Measurements from ENCODE around the gene EFNA5.

Gene EFNA5

GRCh38 chr5:107682533-107682932, 11.8 kb upstream of the EFNA5 start:
- H3K27ac Mint-ChIP-seq = no peak overlapping the region
- H3K9me3 Mint-ChIP-seq = no peaks in the 10 kb centered on the region
- no peaks in the 10 kb centered on the region for H3K4me1 Mint-ChIP-seq (ENCODE audit: low read depth)
- peaks cover 15% of the 10 kb centered on the region for H3K27me3 Mint-ChIP-seq (ENCODE audit: low read depth)
- no peak overlapping the region for H3K4me3 Mint-ChIP-seq
- H3K36me3 Mint-ChIP-seq (ENCODE audit: low read depth) = no peaks in the 10 kb centered on the region

DNA sequence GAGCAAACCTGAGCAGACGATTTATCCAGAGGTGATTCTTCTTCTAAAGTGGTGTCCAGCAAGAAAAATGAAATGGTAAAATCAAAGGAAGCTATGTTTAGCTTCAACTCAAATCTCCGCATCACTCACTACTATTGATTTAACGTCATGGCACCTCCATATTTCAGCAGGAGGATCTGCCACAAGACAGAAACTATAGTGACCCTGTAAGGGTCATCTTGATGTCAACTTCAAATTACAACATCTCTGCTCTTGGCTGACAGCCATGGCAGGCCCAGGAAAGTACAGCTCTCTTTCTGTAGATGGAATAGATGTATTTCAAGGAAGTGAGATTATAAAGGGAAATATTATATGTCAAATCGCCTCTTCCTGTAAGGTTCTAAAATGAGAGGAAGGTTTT, 10.1 kb upstream of the EFNA5 start:
- no peak overlapping the region for H3K4me3 Mint-ChIP-seq

GRCh38 chr5:107680099-107680498, 9.4 kb upstream of the EFNA5 start:
- Mint-ChIP-seq H3K4me1 (ENCODE audit: low read depth) (no peaks in the 10 kb centered on the region), H3K4me3 (no peak overlapping the region), H3K9me3 (no peaks in the 10 kb centered on the region), H3K27me3 (ENCODE audit: low read depth) (peaks cover 31% of the 10 kb centered on the region), H3K27ac (no peak overlapping the region), H3K36me3 (ENCODE audit: low read depth) (no peaks in the 10 kb centered on the region)

More for the DNA sequence above, 10.1 kb upstream of the EFNA5 start:
- no peaks in the 10 kb centered on the region for H3K4me1 Mint-ChIP-seq (ENCODE audit: low read depth)
- H3K27me3 Mint-ChIP-seq (ENCODE audit: low read depth) = peaks cover 24% of the 10 kb centered on the region
- no peak overlapping the region for H3K27ac Mint-ChIP-seq
- H3K36me3 Mint-ChIP-seq (ENCODE audit: low read depth) = no peaks in the 10 kb centered on the region
- H3K9me3 Mint-ChIP-seq = no peaks in the 10 kb centered on the region

- H3K4me3 Mint-ChIP-seq = no peak overlapping the region
- H3K9me3 Mint-ChIP-seq = no peaks in the 10 kb centered on the region
- no peak overlapping the region for H3K27ac Mint-ChIP-seq
- H3K27me3 Mint-ChIP-seq (ENCODE audit: low read depth) = peaks cover 55% of the 10 kb centered on the region
- H3K4me1 Mint-ChIP-seq (ENCODE audit: low read depth) = peaks cover 16% of the 10 kb centered on the region
- no peaks in the 10 kb centered on the region for H3K36me3 Mint-ChIP-seq (ENCODE audit: low read depth)
These were observed 6.0 kb upstream of the EFNA5 start for GRCh38 chr5:107676702-107677101.

DNA sequence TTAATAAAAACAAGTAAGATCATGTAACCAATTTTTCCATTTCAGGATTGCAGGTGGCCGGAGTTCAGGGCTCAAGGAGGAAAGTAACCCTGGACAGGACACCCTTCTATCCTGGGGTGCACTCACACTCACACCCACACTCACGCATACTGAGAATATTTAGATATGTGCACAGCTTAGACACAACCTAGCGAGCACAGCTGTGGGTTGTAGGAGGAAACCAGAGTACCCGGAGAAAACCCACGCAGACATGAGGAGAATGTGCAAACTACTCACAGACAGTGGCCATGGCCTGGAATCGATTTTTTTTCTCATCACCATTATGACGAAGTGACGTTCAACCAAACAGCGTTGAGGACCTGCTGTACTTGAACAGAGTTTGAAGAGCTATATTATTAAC, 4.5 kb upstream of the EFNA5 start:
- H3K36me3 Mint-ChIP-seq (ENCODE audit: low read depth) = no peaks in the 10 kb centered on the region
- peaks cover 63% of the 10 kb centered on the region for H3K27me3 Mint-ChIP-seq (ENCODE audit: low read depth)
- no peaks in the 10 kb centered on the region for H3K9me3 Mint-ChIP-seq
- no peak overlapping the region for H3K4me3 Mint-ChIP-seq
- H3K27ac Mint-ChIP-seq = no peak overlapping the region
- peaks cover 27% of the 10 kb centered on the region for H3K4me1 Mint-ChIP-seq (ENCODE audit: low read depth)

DNA sequence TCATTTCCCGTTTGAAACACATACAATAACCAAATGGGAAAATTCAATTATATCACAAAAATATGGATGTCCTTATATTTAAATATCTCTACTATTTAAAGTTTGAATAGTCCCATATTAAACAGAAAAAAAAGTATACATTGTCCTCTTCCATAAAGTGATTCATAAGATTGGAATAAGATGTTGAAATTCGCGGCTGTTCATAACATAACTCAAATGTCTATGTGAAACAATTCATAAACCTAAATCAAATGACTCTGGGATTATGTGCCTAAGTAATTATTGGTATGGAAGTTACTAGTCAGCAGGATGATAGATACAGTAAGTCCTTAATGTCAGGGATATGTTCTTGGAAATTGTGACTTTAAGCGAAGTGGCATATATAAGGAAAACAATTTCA, 3.9 kb upstream of the EFNA5 start:
- Mint-ChIP-seq H3K4me3 (no peak overlapping the region), H3K27ac (no peak overlapping the region), H3K36me3 (ENCODE audit: low read depth) (no peaks in the 10 kb centered on the region), H3K27me3 (ENCODE audit: low read depth) (peaks cover 60% of the 10 kb centered on the region), H3K9me3 (no peaks in the 10 kb centered on the region), H3K4me1 (ENCODE audit: low read depth) (peaks cover 27% of the 10 kb centered on the region)

DNA sequence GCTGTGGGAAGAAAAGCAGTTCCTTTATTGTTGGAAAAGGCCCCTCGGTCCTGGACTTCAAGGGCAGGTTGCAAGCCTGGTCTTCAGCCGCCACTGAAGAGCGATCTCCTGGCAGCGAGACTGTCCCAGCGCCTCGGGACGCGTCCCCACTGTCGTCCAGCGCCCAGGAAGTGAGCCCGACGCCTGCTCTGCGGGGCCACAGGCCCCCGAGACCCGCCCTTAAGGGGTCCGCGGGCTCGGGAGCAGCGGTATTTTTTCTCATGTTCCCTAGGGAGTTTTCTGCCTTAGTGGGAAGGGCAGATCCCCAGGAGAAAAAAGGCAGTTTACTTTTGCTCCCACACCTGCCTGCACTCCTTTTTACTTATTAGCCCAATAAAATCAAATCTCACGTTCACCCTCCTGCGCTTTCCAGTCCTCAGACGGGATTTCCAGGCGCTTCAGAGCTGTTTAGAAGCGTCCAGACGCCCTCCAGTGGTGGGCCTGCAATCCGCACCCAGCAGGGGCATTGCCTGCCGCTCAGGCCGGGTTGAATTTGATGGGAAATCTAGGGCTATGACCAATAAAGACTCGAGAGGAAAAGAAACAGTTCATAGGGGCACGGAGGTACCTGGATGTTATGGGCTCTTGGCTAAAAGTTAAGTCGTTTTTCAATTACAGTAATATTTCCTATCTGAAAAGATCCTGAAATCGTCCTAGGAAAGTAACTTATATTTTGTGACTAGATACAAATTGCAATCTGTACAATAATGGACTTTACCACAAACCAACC, 2.8 kb upstream of the EFNA5 start:
- H3K36me3 Mint-ChIP-seq (ENCODE audit: low read depth) = no peaks in the 10 kb centered on the region
- H3K4me3 Mint-ChIP-seq = peak overlapping the region; percentile 62
- H3K4me1 Mint-ChIP-seq (ENCODE audit: low read depth) = peaks cover 29% of the 10 kb centered on the region
- no peaks in the 10 kb centered on the region for H3K9me3 Mint-ChIP-seq
- peaks cover 71% of the 10 kb centered on the region for H3K27me3 Mint-ChIP-seq (ENCODE audit: low read depth)
- H3K27ac Mint-ChIP-seq = peak overlapping the region; percentile 46

- Mint-ChIP-seq H3K27me3 (ENCODE audit: low read depth) (peaks cover 76% of the 10 kb centered on the region), H3K27ac (no peak overlapping the region), H3K4me3 (peak overlapping the region; percentile 57), H3K36me3 (ENCODE audit: low read depth) (no peaks in the 10 kb centered on the region), H3K4me1 (ENCODE audit: low read depth) (peaks cover 29% of the 10 kb centered on the region), H3K9me3 (no peaks in the 10 kb centered on the region)
These were observed 2.3 kb upstream of the EFNA5 start for GRCh38 chr5:107673039-107673367.

GRCh38 chr5:107672211-107673038, 1.7 kb upstream of the EFNA5 start:
- Mint-ChIP-seq H3K4me3 (peak overlapping the region; percentile 69), H3K9me3 (no peaks in the 10 kb centered on the region), H3K36me3 (ENCODE audit: low read depth) (no peaks in the 10 kb centered on the region), H3K4me1 (ENCODE audit: low read depth) (peaks cover 29% of the 10 kb centered on the region), H3K27me3 (ENCODE audit: low read depth) (peaks cover 80% of the 10 kb centered on the region), H3K27ac (no peak overlapping the region)

- Mint-ChIP-seq H3K27ac (peak overlapping the region; percentile 20), H3K9me3 (no peaks in the 10 kb centered on the region), H3K36me3 (ENCODE audit: low read depth) (no peaks in the 10 kb centered on the region), H3K4me3 (peak overlapping the region; percentile 69), H3K4me1 (ENCODE audit: low read depth) (peaks cover 29% of the 10 kb centered on the region), H3K27me3 (ENCODE audit: low read depth) (peaks cover 82% of the 10 kb centered on the region)
These were observed 1.0 kb upstream of the EFNA5 start for GRCh38 chr5:107671742-107672210.

GRCh38 chr5:107670087-107670931, 428 bp downstream of the EFNA5 start:
- Mint-ChIP-seq H3K4me1 (ENCODE audit: low read depth) (peaks cover 29% of the 10 kb centered on the region), H3K9me3 (no peaks in the 10 kb centered on the region), H3K27ac (no peak overlapping the region), H3K4me3 (peak overlapping the region; percentile 67), H3K27me3 (ENCODE audit: low read depth) (peaks cover 83% of the 10 kb centered on the region), H3K36me3 (ENCODE audit: low read depth) (no peaks in the 10 kb centered on the region)

- H3K27me3 Mint-ChIP-seq (ENCODE audit: low read depth) = peaks cover 80% of the 10 kb centered on the region
- H3K27ac Mint-ChIP-seq = no peak overlapping the region
- peaks cover 29% of the 10 kb centered on the region for H3K4me1 Mint-ChIP-seq (ENCODE audit: low read depth)
- no peaks in the 10 kb centered on the region for H3K9me3 Mint-ChIP-seq
- no peak overlapping the region for H3K4me3 Mint-ChIP-seq
- no peaks in the 10 kb centered on the region for H3K36me3 Mint-ChIP-seq (ENCODE audit: low read depth)
These were observed 1.4 kb downstream of the EFNA5 start for GRCh38 chr5:107669096-107670031.

GRCh38 chr5:107668154-107669095, 2.3 kb downstream of the EFNA5 start:
- Mint-ChIP-seq H3K36me3 (ENCODE audit: low read depth) (no peaks in the 10 kb centered on the region), H3K9me3 (no peaks in the 10 kb centered on the region), H3K4me3 (no peak overlapping the region), H3K27ac (no peak overlapping the region), H3K4me1 (ENCODE audit: low read depth) (peaks cover 23% of the 10 kb centered on the region), H3K27me3 (ENCODE audit: low read depth) (peaks cover 73% of the 10 kb centered on the region)
